ENCODE data around the gene WDR76. TPM values are rescaled to one million over a fixed set of nuclear protein-coding genes. Genes with fewer than 3 reads are reported as not detected.
A peak's percentile ranks its signal among the peaks of the same experiment; 100 is the strongest.
"Not testable (repeated sequence)": the region's sequence is repeated elsewhere in the genome, so short reads cannot be mapped to it uniquely, and the experiment has no call there.

The WDR76 gene
- total RNA-seq, 3 donors from 2014 or later, result 4.1 to 9.1 (median 8.0) TPM

DNA sequence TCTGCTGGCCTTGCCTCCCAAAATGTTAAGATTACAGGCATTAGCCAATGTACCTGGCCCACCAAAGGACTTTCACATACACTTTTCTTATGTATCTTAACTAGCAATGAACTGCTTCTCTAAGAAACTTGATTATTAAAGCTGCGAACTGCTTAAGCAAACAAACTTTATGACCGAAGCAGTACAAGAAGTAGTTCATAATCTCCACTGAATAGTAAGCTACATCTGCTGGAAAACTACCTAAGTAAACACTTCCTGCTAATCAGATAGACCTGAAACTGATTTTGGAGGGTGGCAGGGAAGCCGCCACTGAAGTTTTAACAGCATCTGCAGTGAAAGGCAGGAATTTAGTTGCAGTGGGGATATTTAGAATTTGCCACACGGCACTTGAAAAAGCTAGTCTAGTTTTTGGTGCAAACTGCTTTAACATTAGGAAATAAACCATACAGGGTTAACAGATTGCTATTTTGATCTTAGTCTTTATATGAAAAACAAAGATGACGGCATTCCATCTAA, 18.3 kb upstream of the WDR76 start:
- DNase-seq, result no peak

DNA sequence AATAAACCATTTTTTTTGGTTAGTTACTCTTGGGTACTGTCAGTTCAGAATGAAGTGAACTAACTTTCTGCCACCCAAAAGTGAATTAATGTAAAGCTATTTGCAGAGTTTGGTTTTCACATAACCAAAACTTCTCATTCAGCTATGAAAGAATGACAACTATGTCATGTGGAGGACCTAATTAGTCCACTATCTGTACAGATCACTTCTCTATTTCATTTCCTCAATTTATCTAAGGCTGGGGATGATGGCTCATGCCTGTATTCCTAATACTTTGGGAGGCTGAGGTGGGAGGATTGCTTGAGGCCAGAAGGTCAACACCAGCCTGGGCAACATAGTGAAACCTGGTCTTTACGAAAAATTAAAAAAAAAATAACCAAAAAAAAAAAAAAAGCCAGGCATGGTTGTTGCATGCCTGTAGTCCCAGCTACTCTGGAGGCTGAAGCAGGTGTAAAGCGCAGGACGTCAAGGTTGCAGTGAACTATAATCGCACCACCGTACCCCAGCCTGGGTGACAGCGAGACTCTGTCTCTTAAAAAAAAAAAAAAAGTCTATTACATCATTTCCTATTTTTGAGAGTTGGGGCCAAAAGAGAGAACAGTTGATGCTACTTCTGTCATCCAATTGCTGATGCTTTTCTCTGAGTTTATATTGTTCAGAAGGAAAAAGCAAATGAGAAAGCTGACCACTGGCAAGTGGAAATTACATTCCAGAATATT, 17.7 kb upstream of the WDR76 start:
- TF ChIP-seq, protein P1, sequence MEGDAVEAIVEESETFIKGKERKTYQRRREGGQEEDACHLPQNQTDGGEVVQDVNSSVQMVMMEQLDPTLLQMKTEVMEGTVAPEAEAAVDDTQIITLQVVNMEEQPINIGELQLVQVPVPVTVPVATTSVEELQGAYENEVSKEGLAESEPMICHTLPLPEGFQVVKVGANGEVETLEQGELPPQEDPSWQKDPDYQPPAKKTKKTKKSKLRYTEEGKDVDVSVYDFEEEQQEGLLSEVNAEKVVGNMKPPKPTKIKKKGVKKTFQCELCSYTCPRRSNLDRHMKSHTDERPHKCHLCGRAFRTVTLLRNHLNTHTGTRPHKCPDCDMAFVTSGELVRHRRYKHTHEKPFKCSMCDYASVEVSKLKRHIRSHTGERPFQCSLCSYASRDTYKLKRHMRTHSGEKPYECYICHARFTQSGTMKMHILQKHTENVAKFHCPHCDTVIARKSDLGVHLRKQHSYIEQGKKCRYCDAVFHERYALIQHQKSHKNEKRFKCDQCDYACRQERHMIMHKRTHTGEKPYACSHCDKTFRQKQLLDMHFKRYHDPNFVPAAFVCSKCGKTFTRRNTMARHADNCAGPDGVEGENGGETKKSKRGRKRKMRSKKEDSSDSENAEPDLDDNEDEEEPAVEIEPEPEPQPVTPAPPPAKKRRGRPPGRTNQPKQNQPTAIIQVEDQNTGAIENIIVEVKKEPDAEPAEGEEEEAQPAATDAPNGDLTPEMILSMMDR (IDR thresholded peaks at IDR 0.05), result no peak
- Histone ChIP-seq H3K36me3 (ENCODE audit: low read depth) (peaks cover 20% of the 10 kb centered on the region), H3K9me3 (no peaks in the 10 kb centered on the region), H3K4me3 (no peak overlapping the region), H3K4me1 (ENCODE audit: low read depth) (no peaks in the 10 kb centered on the region)
- ATAC-seq (peak; percentile 42), DNase-seq (no peak)
- intact Hi-C loops (cut with DNase I, micrococcal nuclease), result no loop called here

More for the DNA sequence above, 18.3 kb upstream of the WDR76 start:
- TF ChIP-seq, protein P1 (IDR thresholded peaks at IDR 0.05), result no peak
- Histone ChIP-seq H3K4me3 (no peak overlapping the region), H3K36me3 (ENCODE audit: low read depth) (peaks cover 20% of the 10 kb centered on the region), H3K9me3 (no peaks in the 10 kb centered on the region), H3K4me1 (ENCODE audit: low read depth) (no peaks in the 10 kb centered on the region)
- intact Hi-C loops (cut with DNase I, micrococcal nuclease), result no loop called here
- ATAC-seq, result peak; percentile 19

DNA sequence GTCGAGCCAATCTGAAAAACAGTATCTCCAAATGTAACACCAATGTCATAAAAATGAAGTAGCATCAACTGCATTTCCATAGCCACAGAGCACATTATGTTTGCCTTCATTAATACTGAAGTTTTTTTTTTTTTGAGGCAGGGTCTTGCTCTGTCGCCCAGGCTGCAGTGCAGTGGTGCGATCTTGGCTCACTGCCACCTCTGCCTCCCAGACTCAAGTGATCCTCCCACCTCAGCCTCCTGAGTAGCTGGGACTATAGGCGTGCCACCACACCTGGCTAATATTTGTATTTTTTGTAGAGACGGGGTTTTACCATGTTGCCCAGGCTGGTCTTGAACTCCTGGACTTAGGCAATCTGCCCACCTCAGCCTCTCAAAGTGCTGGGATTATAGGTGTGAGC, 11.7 kb upstream of the WDR76 start:
- H3K9me3 ChIP-seq; intact Hi-C loops (cut with DNase I, micrococcal nuclease); DNase-seq; H3K4me3 ChIP-seq; H3K4me1 ChIP-seq (ENCODE audit: low read depth); ATAC-seq: not testable (repeated sequence)
- H3K36me3 ChIP-seq (ENCODE audit: low read depth), result peaks cover 15% of the 10 kb centered on the region

DNA sequence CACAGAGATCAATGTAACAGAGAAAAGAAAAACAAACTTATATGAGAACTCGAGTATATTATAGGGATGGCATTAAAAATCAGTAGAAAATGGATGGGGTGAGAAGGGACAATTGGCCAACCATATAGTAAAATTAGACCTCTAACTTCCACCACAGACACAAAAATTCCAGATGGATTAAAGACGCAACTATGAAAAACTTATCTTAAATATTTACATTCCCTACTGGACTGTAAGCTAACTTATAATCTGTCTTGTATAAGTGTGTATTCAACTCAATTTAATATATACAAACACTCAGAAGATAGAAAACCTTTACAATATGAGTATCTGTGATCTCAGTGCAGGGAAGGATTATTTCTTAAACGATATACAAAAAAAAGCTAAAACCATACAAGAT, 5.3 kb upstream of the WDR76 start:
- no peak for ATAC-seq
- no peaks in the 10 kb centered on the region for H3K36me3 ChIP-seq (ENCODE audit: low read depth)

DNA sequence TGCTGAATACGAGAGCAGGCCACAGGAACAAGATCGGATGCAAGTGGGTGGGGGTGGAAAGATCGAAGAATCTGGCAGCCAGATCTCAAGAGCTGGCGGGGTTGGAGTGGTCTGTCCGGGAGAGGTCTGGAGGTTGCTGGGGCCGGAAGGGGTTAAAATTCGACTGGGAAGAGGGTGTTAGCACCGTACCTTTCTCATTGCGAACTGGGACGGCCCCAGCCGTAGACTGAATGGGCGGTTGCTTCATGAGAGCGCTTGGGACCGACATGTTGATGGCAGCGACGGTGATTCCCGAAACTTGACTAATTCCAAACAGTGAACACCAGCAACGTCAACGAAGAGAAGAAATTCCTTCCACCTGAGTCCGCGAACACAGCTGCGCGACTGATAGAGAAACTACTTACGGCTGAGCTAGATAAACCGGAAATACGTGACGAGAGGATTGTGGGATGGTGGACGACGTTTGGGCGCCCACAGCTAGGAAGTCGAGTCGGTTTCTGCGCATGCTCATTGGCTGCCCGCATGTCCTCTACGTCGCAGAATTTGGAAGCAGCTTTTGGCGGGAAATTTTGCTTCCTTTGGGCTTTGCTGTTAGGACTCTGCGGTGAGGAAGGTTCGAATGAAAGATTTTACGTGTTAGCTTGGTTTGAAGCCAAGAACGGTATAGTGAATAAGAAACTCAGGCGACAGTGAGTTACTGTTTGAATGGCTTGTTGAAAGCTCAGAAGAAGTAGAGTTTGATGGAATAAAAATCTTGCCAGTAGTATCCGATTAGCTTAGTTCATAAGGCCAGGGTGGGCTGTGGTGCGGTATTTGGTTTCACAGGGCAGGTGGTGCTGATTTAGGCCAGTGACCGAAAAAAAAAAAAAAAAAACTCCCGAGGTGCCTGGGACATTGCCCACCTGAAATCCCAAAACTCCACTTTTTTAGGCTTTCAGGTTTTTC, 2.2 kb upstream of the WDR76 start, which contains the start of gene MFAP1:
Gene MFAP1 (minus strand): TSS at position 389 of the 945 bp plus-strand sequence. CDS start 121 bp downstream, at position 268.
- intact Hi-C loops (cut with DNase I, micrococcal nuclease), result no loop called here
- Histone ChIP-seq H3K9me3 (no peaks in the 10 kb centered on the region), H3K4me1 (ENCODE audit: low read depth) (peaks cover 32% of the 10 kb centered on the region), H3K4me3 (peak within 1 kb of the TSS; percentile 87), H3K36me3 (ENCODE audit: low read depth) (no peaks in the 10 kb centered on the region)
- DNase-seq (peak; percentile 89 to 97 (median 96)), ATAC-seq (peak; percentile 94)
- TF ChIP-seq, protein P1 (IDR thresholded peaks at IDR 0.05), result no peak

More for the DNA sequence above, 5.3 kb upstream of the WDR76 start:
- TF ChIP-seq, protein P1 (IDR thresholded peaks at IDR 0.05), result no peak
- no peaks in the 10 kb centered on the region for H3K9me3 ChIP-seq
- H3K4me1 ChIP-seq (ENCODE audit: low read depth), result peaks cover 31% of the 10 kb centered on the region
- no peak for DNase-seq
- intact Hi-C loops (cut with DNase I, micrococcal nuclease), result no loop called here
- H3K4me3 ChIP-seq, result no peak overlapping the region

DNA sequence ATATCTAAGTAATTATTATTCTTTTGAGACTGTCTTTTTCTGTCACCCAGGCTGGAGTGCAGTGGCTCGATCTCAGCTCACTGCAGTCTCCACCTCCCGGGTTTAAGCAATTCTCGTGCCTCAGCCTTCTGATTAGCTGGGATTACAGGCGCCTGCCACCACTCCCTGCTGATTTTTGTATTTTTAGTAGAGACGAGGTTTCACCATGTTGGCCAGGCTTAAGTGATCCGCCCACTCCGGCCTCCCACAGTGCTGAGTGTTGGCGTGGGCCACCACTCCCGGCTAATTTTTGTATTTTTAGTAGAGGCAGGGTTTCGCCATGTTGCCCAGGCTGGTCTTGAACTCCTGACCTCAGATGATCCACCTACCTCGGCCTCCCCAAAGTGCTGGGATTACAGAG, 1.5 kb upstream of the WDR76 start:
- H3K4me3 ChIP-seq; H3K9me3 ChIP-seq; H3K36me3 ChIP-seq (ENCODE audit: low read depth); ATAC-seq; DNase-seq; intact Hi-C loops (cut with DNase I, micrococcal nuclease): not testable (repeated sequence)
- H3K4me1 ChIP-seq (ENCODE audit: low read depth), result peaks cover 32% of the 10 kb centered on the region
